Measurements from ENCODE around the gene GON7. TPM values are rescaled to one million over a fixed set of nuclear protein-coding genes. Genes with fewer than 3 reads are reported as not detected.
A peak's percentile ranks its signal among the peaks of the same experiment; 100 is the strongest.

Gene GON7
- total RNA-seq, 1 experiment from 2014 or later, result 11.2 TPM

- TF ChIP-seq ZFX (IDR thresholded peaks at IDR 0.05), result no peak
Observed at GRCh38 chr14:93195316-93195999, 11.4 kb downstream of the GON7 start (continued).

- H4K20me1 ChIP-seq (ENCODE audit: insufficient read depth), result no peaks in the 10 kb centered on the region
- ChIA-PET CTCF (interaction anchor here (1.4 kb wide), 1 partner anchor 20 kb away, joined by 3 read pairs; the partner anchor contains the start of genes GON7 and UBR7), POLR2A (no interaction called here), RAD21 (ENCODE audit: low non-redundant PET in 1 of 2, low total read pairs in 2 of 2, uncharacterized antibody in 2 of 2, unreplicated experiment in 2 of 2) (no interaction called here)
- intact Hi-C loops (cut with micrococcal nuclease), result no loop called here
- no peak for DNase-seq (ENCODE audit: low read depth, low spot score)
- H3K9me2 ChIP-seq (ENCODE audit: insufficient read depth), result no peaks in the 10 kb centered on the region
- peaks cover 2 to 16% of the 10 kb centered on the region in 2 experiments; a peak in 3 of 4 replicates for H3K4me1 ChIP-seq (ENCODE audit: control insufficient read depth in 1 of 2, insufficient read depth in 2 of 2, low read length in 2 of 2)
- H3K9ac ChIP-seq (ENCODE audit: low read length), result no peak overlapping the region
- H3K9me3 ChIP-seq (ENCODE audit: control insufficient read depth in 1 of 2, insufficient read depth in 1 of 2, low read depth in 1 of 2, low read length in 2 of 2), result no peaks in the 10 kb centered on the region
- no peaks in the 10 kb centered on the region for H3K27me3 ChIP-seq (ENCODE audit: insufficient read depth, low read length)
- BruUV-seq (replicated peaks), result no TSS peak
- H3K4me3 ChIP-seq (replicated peaks in 1 of 2; ENCODE audit: low read depth in 1 of 2, low read length in 2 of 2), result no peak overlapping the region
- H3K36me3 ChIP-seq (ENCODE audit: control insufficient read depth in 1 of 2, insufficient read depth in 2 of 2, low read length in 2 of 2), result peaks cover 0 to 17% of the 10 kb centered on the region in 2 experiments
- no peak overlapping the region for H3K4me2 ChIP-seq (ENCODE audit: low read length)
- H3K27ac ChIP-seq (ENCODE audit: low read depth, low read length), result no peak overlapping the region
- TF ChIP-seq RAD21 (IDR thresholded peaks at IDR 0.05; ENCODE audit: low read depth), result no peak
- peaks cover 36% of the 10 kb centered on the region for H3K79me2 ChIP-seq (ENCODE audit: insufficient read depth, low read length)
- no peak for ATAC-seq
- H2AFZ ChIP-seq (ENCODE audit: low read depth, low read length, poor library complexity, severe bottlenecking), result no peak overlapping the region
Observed at GRCh38 chr14:93186956-93187355, 19.9 kb downstream of the GON7 start.

GRCh38 chr14:93186466-93186865, 20.4 kb downstream of the GON7 start:
- Histone ChIP-seq H3K4me3 (replicated peaks in 1 of 2; ENCODE audit: low read depth in 1 of 2, low read length in 2 of 2) (0 out of 4 replicates have a peak overlapping the region, but pooled peaks of 1 of the 2 experiments have one; percentile 71), H3K27ac (ENCODE audit: low read depth, low read length) (no peak overlapping the region), H3K9me2 (ENCODE audit: insufficient read depth) (no peaks in the 10 kb centered on the region), H3K4me1 (ENCODE audit: control insufficient read depth in 1 of 2, insufficient read depth in 2 of 2, low read length in 2 of 2) (peaks cover 2 to 16% of the 10 kb centered on the region in 2 experiments; a peak in 3 of 4 replicates), H2AFZ (ENCODE audit: low read depth, low read length, poor library complexity, severe bottlenecking) (no peak overlapping the region), H4K20me1 (ENCODE audit: insufficient read depth) (no peaks in the 10 kb centered on the region), H3K79me2 (ENCODE audit: insufficient read depth, low read length) (peaks cover 36% of the 10 kb centered on the region), H3K9me3 (ENCODE audit: control insufficient read depth in 1 of 2, insufficient read depth in 1 of 2, low read depth in 1 of 2, low read length in 2 of 2) (no peaks in the 10 kb centered on the region), H3K36me3 (ENCODE audit: control insufficient read depth in 1 of 2, insufficient read depth in 2 of 2, low read length in 2 of 2) (peaks cover 0 to 17% of the 10 kb centered on the region in 2 experiments), H3K4me2 (ENCODE audit: low read length) (peak overlapping the region; percentile 75; the same call in 1 of the 2 replicates), H3K9ac (ENCODE audit: low read length) (peak overlapping the region; percentile 8; the same call in 1 of the 2 replicates), H3K27me3 (ENCODE audit: insufficient read depth, low read length) (no peaks in the 10 kb centered on the region)
- ChIA-PET POLR2A (no interaction called here), CTCF (interaction anchor here (1.4 kb wide), 1 partner anchor 20 kb away, joined by 3 read pairs; the partner anchor contains the start of genes GON7 and UBR7), RAD21 (ENCODE audit: low non-redundant PET in 1 of 2, low total read pairs in 2 of 2, uncharacterized antibody in 2 of 2, unreplicated experiment in 2 of 2) (no interaction called here)
- no peak for DNase-seq (ENCODE audit: low read depth, low spot score)
- intact Hi-C loops (cut with micrococcal nuclease), result no loop called here
- no peak for ATAC-seq
- TSS peak; percentile 68 for BruUV-seq (replicated peaks)
- TF ChIP-seq EZH2 (IDR thresholded peaks at IDR 0.05) (no peak), ZNF274 (IDR thresholded peaks at IDR 0.05; ENCODE audit: low read depth, low read length) (no peak), EZH2phosphoT487 (IDR thresholded peaks at IDR 0.05; ENCODE audit: borderline replicate concordance) (no peak), JUND (IDR thresholded peaks at IDR 0.05) (no peak), POLR2AphosphoS5 (IDR thresholded peaks at IDR 0.05; ENCODE audit: low read depth, low read length) (no peak), SIN3A (IDR thresholded peaks at IDR 0.05; ENCODE audit: low read depth) (no peak), CBX3 (IDR thresholded peaks at IDR 0.05; ENCODE audit: low read depth) (no peak), POLR2A (IDR thresholded peaks at IDR 0.05; ENCODE audit: borderline replicate concordance, extremely low read depth, insufficient read depth, insufficient read length) (no peak), ATF3 (IDR thresholded peaks at IDR 0.05) (no peak), FOSL1 (IDR thresholded peaks at IDR 0.05; ENCODE audit: low read depth) (no peak), ZBTB33 (IDR thresholded peaks at IDR 0.05; ENCODE audit: extremely low read depth, insufficient replicate concordance, low read length) (no peak), ZFX (IDR thresholded peaks at IDR 0.05) (no peak), EGR1 (IDR thresholded peaks at IDR 0.05; ENCODE audit: low read depth) (no peak), ELF1 (IDR thresholded peaks at IDR 0.05; ENCODE audit: borderline replicate concordance, low read depth) (no peak)
